Activated CD8-positive, alpha-beta memory T cell treated with anti-CD3 and anti-CD28 coated beads for 1 hour (primary cell): Measurements from ENCODE around the gene TOM1.

Experiments used
- DNase-seq, 2 donors: peaks; one replicate each; pipeline ENCODE4 v3.0.0-alpha.2; 2020; ENCODE audit warnings: low read depth in 1 of 2; ENCODE audit errors: extremely low read depth in 1 of 2

Gene TOM1

DNA sequence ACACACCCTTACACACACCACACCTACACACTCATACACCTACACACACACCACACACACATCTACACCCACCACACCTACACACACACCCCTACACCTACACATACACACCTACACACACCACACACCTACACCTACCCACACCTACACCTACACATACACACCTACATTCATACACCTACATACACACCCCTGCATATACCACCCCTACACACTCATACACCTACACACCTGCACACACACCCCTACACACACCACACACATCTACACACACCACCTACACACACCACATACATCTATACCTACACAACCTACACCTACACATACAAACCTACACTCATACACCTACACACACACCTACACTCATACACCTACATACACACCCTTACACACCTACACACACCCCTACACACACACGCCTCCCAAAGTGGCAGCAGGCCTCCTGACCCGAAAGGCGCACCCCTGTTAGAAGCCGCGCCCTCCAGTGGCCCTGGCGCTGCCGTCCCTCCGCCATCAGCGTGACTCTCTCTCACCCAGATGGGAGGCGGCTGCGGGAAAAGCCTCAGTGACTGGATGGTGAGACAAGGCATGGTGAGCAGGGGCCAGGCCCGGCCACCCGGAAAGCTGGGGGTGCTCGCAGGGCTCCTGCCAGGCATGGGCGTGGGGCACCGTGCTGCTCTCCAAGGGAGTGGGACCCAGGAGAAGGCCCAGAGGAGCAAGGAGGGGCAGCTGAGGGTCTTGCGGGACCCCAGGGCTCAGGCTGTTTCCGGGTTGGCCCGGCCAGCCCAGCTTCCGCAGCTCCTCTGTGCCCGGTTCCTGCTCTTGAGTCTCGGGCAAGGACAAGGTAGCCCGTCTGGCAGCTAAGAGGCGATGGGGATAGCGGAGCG is 44.2 kb downstream of the TOM1 start:
- no peak for DNase-seq

DNA sequence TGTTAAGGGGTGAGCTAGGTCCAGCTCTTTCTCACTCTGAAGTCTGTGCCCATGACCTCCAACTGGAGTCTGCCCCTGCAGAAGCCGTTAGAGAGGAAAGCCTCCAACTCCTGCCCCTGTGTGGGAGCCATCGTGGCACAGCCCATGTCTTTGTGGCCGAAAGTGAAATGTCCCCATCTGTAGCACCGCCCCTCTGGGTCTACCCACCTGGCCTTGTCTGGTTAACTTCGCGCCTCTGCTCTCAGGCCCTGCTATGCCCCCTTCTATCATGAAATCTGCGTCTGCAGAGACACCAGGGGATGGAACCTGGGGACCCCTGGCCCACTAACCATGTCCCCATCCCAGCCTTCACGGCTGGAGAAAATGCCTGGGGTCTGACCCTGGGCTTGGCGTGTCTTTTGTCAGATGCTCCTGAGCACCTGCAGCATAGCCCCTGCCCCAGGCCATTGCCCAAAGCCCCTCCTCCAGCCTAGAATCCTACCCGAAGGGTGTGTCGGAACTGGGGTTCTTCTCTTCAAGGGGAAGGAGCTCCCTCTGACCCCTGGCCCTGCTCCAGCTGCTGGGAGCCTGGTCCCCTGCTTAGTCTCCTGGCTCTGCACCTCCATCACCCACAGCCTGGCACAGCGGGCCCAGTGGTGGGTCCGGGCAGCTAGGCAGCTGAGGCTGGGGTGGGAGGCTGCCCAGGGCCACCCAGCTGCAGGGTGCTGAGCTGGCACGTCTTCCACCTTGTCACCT is 45.4 kb downstream of the TOM1 start:
- DNase-seq: no peak

DNA sequence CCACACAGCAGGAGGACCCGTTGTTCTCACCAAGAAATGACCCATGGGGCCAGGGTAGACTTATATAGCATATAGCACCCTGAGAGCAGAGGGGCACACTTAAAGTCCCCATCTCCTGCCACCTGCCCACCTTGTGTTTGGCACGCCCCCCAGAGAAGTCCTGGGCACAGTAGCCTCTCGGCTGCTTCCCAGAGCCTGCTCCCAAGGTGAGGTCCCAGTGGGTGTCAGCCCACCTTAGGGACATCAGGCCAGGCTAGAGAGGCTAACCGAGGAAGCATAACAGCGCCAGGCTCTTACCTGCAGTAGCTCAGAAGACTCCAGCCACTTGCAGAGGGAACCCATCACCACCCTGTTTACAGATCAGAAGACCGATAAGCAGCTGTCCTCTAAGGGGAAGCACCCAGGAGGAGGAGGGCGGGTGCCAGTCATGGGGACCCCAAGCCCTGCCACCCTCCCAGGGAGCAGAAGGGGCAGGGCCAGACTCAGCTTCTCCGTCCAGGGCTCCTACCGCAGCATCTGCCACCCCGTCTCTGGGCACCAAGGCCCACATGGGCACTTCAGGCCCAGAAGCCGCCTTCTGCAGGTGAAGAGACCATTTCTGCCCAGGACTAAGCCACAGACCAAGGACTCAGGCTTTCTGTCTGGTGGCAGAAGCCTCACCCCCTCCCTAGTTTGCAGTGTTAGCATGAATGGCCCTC is 46.3 kb downstream of the TOM1 start:
- no peak for DNase-seq

DNA sequence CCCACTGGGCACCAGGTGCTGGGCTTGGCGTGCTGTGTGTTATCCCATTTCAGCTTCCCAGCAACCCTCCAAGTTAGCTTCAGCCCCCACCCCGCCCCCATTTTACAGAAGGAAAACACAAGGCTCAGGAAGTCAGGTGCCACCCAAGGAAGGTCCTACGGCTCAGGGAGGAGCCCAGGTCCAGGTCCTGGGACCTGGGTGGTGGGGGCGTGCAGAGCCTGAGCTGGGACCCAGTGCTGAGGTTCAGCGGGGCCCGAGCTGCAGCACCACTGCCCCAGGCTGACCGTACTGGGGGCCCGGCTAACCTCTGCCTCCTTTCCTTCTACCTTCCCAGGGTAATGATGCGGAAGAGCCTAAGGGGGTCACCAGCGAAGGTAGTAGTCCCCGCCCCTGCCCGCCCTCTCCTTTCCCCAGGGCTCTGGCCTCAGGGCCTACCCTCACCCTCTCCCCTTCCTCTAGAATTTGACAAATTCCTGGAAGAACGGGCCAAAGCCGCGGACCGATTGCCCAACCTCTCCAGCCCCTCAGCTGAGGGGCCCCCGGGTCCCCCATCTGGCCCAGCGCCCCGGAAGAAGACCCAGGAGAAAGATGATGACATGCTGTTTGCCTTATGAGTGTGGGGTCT is 47.0 kb downstream of the TOM1 start:
- no peak for DNase-seq

DNA sequence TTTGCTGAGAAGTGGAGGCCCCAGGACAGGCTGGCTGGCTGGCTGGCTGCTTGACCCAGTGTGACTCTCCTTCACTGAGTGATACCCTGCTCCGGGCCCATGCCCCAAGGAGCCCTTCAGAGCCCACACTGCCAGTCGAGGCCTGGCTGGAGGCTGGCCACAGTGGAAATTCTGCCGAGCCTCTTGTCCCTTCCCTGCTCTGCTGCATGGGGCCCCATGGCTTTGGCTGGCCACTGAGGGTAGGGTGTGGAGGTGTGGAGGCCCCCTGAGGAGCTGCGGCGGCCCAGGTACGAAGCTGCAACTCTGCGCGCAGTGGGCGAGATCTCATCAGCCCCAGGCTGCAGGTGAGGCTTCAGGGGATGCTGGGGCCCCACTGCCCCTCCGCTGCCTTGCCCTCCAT is 47.8 kb downstream of the TOM1 start:
- DNase-seq: no peak

DNA sequence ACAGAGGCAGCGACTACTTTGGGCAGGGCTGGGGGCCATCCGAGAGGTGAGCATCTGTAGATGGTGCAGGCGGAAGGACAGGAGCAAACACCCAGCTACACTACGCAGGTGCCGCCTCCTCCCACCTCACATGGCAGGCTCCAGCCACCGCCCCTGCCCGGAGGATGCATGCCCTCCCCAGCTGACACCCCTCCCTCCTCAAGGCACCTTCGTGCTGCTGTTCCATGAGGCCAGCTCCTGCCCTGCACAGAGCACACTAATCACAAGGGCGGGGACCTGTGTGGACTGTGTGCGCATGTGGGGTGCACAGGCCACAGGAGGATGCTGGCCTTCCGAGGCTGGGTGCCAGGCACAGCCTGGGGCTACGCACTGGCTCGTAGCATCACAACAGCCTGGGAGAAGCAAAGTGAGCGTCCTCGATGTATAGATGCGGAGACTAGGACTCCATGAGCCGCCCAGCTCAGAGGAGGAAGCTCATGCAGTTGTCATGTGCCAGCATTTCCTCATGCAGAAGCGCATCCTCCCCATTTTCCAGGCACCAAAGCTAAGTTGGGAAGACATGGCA is 48.4 kb downstream of the TOM1 start:
- DNase-seq: no peak

DNA sequence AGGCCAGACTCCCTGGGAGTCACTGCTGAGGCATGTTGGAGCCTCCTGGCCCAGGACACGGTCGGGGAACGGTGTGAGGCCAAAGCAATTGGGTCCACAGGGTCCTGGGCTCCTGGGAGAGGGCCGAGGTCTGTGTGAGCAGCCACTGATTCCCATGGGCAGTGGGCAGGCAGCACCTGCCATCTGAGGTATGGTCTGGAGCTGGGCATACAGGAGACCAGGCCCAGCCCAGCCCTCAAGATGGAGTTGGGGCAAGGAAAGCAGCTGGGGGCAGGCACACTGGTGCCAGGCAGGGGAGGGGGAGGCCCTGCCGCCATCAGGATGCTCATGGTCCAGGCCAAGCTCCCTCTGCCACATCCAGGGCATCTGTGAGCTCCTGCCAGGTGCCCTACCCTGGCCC is 49.0 kb downstream of the TOM1 start:
- no peak for DNase-seq

DNA sequence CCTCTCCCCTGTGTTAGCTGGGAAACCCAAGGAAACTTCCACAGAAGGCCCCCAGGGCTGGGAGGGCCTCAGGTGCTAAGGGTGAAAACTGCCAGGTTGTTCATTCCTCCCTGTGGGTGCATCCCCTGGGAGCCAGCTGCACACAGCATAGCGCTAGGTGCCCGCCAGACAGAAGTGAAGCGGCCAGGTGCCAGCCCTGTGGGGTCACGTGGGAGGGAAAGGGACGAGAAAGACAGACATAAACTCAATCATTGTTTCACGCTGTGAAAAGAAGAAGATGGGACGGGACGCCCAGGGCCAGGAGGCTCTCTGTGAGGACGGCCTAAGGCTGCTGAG is 49.6 kb downstream of the TOM1 start:
- DNase-seq: no peak

DNA sequence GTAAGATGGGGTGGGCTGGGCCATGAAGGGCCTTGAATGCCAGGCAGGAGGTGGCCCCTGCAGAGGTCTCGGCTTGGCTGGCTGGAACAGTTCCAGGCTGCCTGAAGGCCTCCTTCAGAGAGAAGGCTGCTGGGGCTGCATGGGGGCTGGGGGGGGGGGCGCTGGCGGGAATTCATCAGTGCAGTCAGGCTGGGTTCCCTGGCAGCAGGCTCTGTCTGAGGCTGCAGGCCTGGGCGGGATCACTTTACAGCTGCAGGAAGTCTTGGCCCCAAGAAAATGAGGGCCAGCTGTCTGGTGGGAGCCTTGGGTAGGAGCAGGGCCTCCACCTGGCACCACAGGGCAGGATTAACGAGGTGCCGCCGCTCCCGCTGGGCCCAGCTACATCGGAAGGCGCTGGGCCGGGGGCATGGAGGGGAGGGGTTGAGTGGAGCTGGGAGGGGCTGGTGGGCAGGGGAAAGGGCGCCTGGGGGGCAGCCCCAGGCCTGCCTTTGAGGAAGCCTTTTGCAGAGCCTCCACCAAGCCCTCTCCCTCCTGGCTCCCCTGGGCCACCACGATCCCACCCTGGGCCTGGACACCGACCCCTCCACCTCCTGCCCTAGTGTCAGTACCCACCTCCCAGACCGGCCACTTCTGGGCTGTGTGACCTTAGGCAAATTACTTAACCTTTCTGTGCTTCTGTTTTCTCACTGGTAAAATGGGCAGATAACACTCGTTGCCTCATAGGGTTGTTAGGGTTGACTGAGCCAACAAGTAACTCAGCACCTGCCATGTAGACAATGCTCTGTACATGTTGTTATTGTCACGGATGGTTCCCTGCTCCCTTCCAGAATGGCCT is 50.2 kb downstream of the TOM1 start:
- no peak for DNase-seq

DNA sequence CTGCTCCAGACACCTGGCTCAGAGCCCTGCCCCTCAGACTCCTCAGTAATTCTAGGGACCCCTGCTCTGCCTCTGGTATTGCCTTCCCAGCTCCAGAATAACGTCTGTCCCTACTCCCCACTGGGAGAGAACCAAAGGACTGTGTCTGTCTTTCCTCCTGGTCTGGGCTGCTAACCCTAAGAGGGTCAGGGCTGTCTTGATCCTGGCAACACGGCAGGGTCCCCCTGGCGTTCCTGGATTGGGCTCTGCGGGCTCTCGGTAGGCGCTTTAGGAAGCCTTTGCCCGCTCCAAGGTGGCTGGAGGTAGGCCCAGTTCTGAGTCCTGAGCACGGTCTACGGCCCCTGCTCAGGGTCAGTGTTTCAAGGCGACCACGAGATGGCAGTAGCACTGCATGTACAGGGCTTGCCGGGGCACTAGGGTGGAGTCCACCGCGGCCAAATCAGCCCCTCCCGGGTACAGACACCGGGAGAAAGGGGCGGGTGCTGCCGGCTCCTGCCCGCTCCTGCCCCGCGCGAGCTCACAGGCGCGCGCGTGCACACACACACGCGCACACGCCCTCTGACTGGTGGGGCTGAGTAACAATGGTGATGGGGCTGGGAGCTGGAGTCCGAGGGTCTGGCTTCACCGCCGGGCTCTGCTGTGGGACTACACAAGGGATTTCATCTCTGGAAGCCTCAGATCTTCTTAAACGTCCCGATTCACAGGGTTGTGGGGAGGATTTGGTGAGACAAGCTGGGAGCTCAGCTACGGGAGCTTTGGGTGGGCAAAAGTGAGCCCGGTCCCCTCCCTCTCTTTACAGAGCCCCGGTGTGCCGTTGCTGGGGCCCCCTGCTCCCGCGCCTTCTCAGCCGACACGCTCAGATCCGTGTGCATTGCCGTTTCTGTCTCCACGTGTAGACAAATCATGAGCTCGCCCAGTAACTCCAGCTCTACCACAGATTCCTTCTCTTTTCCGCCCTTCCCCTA is 51.1 kb downstream of the TOM1 start:
- peak; percentile 52 to 72 for DNase-seq

DNA sequence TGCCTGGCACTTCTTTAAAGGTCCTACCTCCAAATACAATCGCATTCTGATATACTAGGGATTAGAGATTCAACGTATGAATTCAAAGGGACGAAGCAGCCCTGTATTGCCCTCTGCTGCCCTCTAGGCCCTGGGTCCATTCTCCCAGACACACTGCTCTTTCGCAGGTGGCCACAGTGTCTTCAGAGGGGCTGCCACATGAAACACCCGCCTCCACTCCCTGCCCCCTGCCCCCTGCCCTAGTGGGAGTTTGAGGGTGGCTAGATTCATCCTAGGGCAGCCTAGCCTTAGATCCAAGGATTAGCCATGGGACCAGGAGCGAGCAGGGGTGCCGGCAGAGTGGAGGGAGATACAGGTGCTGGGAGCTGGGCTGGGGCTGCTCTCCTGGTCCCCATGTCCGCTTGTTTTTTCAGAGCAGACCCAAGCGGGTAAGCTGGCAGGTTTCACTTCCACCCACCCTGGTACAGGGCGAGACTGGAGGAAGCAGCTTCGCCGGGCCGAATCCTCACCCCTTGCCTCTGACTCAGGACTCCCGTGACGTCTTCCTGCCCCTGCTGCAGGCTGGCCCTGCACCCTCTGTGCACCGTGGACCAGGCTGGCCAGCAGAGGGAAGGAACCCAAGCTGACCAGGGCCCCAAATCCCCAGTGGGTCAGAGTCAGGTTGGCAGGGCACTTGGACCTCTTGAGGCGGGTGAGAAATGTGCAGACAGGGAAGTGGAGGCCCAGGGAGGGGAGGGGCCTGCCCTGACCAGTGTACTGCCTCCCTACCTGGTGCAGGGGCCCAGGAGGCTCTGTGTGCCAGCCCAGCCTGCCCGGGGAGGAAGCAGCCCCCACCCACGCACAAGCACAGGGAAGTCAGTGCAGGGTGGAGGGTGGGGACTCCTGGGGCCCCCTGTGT is 52.8 kb downstream of the TOM1 start:
- DNase-seq: peak in 1 of 2 donors; percentile 38

DNA sequence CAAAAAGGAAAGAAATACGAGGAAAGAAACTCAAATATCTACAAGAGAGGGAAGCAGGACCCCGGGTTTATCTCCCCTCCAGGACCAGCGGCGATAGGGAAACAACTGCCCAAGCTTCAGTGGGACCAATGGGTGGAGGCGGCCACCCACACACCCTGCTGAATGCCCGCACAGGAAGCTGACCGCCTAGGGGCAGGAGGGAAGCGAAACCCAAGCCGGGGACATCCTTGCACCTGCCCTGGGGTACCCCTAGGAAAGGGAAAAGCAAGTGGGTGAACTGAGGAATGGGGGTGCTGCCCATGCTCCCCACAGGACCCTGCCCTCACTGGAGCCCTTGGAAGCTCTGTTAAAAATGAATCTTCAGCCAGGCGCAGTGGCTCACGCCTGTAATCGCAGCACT is 53.6 kb downstream of the TOM1 start:
- no peak for DNase-seq

DNA sequence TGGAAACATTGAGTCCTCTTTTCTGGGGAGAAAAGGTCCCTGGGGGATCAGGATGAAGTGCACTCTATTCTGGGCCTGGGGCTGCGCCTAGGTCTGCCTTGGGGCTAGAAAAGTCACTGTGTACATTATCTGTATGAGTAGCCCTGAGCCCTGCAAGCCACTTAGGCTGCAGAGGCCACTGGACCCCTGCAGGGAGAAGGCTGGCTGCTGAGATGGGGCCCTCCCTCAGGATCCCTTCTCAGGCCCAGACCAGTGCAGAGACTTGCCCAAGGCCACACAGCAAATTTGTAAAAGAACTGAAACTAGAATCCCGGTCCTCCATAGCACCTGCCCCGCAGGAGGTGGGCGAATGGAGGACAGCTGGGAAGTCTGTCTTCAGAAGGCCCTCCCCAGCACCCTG is 54.4 kb downstream of the TOM1 start:
- DNase-seq: no peak

DNA sequence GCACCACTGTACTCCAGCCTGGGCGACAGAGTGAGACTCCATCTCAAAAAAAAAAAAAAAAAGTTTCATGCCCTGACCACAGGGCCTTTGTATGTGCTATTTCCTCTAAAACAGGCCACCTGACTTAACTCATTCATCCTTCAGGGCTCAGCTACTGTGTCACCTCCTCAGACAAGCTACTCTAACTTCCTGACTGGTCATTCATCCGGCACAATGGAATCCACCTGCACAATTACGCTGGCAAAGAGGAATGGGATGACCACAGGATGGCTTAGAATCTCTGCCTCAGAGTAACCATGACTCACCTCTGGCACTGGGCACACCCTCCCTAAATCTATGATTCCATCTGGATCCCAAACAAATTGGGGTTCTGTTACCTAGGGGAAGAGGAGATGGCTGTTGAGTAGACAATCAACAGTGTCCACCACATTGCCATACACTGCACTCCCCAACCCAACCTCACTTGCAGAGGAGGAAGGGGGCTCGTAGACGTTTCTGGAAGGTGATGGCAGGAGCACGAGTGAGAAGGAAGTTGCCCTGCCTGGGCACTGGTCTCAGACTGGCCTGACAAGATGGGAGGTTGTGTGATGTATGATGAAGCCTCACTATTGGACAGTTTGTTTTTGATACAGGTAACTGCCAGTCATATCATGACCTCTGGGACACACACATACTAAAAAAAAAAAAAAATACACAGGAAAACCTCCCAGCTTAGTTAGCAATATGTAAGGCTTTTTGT is 58.4 kb downstream of the TOM1 start:
- no peak for DNase-seq

DNA sequence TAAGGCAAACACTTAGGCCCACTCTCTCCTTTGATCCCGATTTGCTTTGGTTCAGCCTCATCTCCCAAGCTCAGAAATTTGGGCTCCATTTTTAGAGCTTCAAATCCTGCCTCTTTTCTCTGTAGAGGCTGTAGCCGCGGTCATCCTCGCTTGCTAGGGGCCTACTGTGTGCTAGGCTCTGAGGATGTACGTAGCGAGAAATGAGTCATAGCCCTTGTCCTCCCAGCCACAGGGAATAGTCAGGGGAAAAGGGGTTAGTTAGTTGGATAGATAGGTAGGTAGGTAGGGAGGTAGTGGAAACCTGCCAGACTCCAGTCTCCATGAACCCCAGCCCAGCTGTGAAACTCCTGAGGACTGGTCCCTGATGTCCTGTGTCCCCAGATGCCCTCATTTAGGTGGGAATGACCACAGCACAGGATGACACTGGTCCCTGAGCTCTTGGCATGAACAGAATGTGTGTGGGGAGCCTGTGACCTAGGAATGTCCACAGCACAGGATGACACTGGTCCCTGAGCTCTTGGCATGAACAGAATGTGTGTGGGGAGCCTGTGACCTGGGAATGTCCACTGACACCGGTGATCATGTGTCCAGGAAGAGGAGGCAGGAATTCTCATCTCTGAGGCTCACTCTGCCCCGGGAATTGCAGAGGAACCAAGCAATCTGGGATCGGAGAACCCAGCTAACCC is 59.8 kb downstream of the TOM1 start:
- no peak for DNase-seq

DNA sequence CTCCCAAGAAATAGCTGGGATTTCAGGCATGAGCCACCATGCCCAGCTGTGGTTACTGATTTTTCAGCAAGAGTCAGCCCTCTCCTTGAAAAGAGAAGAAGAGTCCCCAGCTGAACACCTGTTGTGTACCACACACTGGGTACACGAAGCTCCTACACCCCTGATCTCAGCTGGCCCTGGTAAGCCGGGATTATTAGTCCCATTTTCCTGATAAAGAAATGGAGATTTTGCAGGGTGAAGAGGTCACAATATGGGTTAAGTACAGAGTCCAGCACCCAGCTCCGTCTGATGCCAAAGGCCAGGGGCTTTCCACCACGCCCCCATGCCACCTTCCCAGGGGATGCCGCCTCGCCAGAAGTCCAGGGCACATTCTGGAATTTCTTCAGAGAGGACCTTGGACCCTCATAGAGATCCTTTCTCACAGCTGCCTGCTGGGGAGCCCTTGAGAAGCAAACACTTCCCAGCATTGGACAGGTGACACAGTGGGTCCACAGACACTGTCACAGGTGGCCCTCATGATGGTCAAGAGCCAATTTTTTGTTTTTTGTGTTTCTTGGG is 61.4 kb downstream of the TOM1 start:
- DNase-seq: no peak
